Measurements from ENCODE around the gene ZNF132.

- TF ChIP-seq POLR2A (IDR thresholded peaks at IDR 0.05) = peak; percentile 45 to 62
- TF ChIP-seq, protein P1, sequence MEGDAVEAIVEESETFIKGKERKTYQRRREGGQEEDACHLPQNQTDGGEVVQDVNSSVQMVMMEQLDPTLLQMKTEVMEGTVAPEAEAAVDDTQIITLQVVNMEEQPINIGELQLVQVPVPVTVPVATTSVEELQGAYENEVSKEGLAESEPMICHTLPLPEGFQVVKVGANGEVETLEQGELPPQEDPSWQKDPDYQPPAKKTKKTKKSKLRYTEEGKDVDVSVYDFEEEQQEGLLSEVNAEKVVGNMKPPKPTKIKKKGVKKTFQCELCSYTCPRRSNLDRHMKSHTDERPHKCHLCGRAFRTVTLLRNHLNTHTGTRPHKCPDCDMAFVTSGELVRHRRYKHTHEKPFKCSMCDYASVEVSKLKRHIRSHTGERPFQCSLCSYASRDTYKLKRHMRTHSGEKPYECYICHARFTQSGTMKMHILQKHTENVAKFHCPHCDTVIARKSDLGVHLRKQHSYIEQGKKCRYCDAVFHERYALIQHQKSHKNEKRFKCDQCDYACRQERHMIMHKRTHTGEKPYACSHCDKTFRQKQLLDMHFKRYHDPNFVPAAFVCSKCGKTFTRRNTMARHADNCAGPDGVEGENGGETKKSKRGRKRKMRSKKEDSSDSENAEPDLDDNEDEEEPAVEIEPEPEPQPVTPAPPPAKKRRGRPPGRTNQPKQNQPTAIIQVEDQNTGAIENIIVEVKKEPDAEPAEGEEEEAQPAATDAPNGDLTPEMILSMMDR (IDR thresholded peaks at IDR 0.05) = no peak
These were observed 11.6 kb upstream of the ZNF132 start, which contains the start of gene ZNF324B for GRCh38 chr19:58451358-58452101.

Data from gastroesophageal sphincter (tissue), 3 donors.